ENCODE results near the gene DNM3.

- TF ChIP-seq CTCF (IDR thresholded peaks at IDR 0.05; ENCODE audit: low read length) (no peak), EZH2 (IDR thresholded peaks at IDR 0.05; ENCODE audit: borderline replicate concordance, low read length) (no peak)
Observed at GRCh38 chr1:171800342-171800741, 41.0 kb upstream of the DNM3 start.

Data from OCI-LY1 (cell line).